Smooth muscle cell (in vitro differentiated cells): ENCODE measurements around the gene CNPY4. TPM values are rescaled to one million over a fixed set of nuclear protein-coding genes. Genes with fewer than 3 reads are reported as not detected.

ENCODE experiments used
- DNase-seq: peaks from one replicate; lab custom pipeline; 2025; ENCODE audit not compliant: unreplicated experiment; lab: John Stamatoyannopoulos, UW
- H2AFZ ChIP-seq: fragments of 200-600 bp; sonication (generic); 2 replicates; pipeline ENCODE4 v1.6.0; 2016; ENCODE audit warnings: antibody characterized with exemption, low read depth, mild to moderate bottlenecking
- H3F3A ChIP-seq: fragments of 200-600 bp; sonication (generic); 2 replicates; pipeline ENCODE4 v1.6.0; 2017; ENCODE audit warnings: antibody characterized with exemption, low read depth
- H3K27ac ChIP-seq: fragments of 200-600 bp; sonication (generic); 2 replicates; pipeline ENCODE4 v1.5.1; 2016; ENCODE audit warnings: low read depth, mild to moderate bottlenecking
- H3K27me3 ChIP-seq: fragments of 200-600 bp; sonication (generic); 2 replicates; pipeline ENCODE4 v1.6.1; 2016; ENCODE audit warnings: low read depth, mild to moderate bottlenecking
- H3K36me3 ChIP-seq: fragments of 200-600 bp; sonication (generic); 2 replicates; pipeline ENCODE4 v1.5.1; 2016; ENCODE audit warnings: low read depth
- H3K4me1 ChIP-seq: fragments of 200-600 bp; sonication (generic); 2 replicates; pipeline ENCODE4 v1.5.1; 2016; ENCODE audit warnings: low read depth
- H3K4me2 ChIP-seq: fragments of 200-600 bp; sonication (generic); 2 replicates; pipeline ENCODE4 v1.6.0; 2016; ENCODE audit warnings: mild to moderate bottlenecking
- H3K4me3 ChIP-seq: fragments of 200-600 bp; sonication (generic); 2 replicates; pipeline ENCODE4 v1.5.1; 2016; ENCODE audit warnings: mild to moderate bottlenecking
- H3K79me2 ChIP-seq: fragments of 200-600 bp; sonication (generic); 2 replicates; pipeline ENCODE4 v1.6.0; 2016; ENCODE audit warnings: low read depth, mild to moderate bottlenecking
- H3K9ac ChIP-seq: fragments of 200-600 bp; sonication (generic); 2 replicates; pipeline ENCODE4 v1.6.0; 2016; ENCODE audit warnings: low read depth
- H3K9me3 ChIP-seq: fragments of 200-600 bp; sonication (generic); replicated peaks from 2 replicates; pipeline ENCODE4 v1.5.1; 2016; ENCODE audit warnings: low read depth
- H4K20me1 ChIP-seq: fragments of 200-600 bp; sonication (generic); 2 replicates; pipeline ENCODE4 v1.6.0; 2016; ENCODE audit warnings: low read depth
- CTCF ChIP-seq: fragments of 200-600 bp; sonication (generic); IDR thresholded peaks from 2 replicates; pipeline ENCODE4 v1.5.1; 2017; ENCODE audit warnings: borderline replicate concordance, mild to moderate bottlenecking, antibody characterized with exemption; ENCODE audit not compliant: insufficient read depth, poor library complexity, severe bottlenecking
- WGBS: methylation state at CpG from one replicate; pipeline ENCODE4 v1.1.7; 2016; ENCODE audit warnings: low lambda C conversion rate; 5-methylcytosine and 5-hydroxymethylcytosine counted together
- polyA plus RNA-seq: library from polyadenylated mRNA; unstranded; fragments of >200 nt; fragmentation: Nextera tagmentation; extraction: Ambion mirVana; gene quantifications from 2 replicates; pipeline ENCODE4 v1.2.1, GENCODE V29; 2016
- total RNA-seq: library from RNA; depleted of rRNA; stranded (reverse); fragments of >200 nt; gene quantifications from 2 replicates; pipeline ENCODE4 v1.2.3, GENCODE V29; 2014

CNPY4 gene
- total and polyA plus RNA-seq, 2 experiments from 2014 or later, result 22.6 to 39.5 TPM

DNA sequence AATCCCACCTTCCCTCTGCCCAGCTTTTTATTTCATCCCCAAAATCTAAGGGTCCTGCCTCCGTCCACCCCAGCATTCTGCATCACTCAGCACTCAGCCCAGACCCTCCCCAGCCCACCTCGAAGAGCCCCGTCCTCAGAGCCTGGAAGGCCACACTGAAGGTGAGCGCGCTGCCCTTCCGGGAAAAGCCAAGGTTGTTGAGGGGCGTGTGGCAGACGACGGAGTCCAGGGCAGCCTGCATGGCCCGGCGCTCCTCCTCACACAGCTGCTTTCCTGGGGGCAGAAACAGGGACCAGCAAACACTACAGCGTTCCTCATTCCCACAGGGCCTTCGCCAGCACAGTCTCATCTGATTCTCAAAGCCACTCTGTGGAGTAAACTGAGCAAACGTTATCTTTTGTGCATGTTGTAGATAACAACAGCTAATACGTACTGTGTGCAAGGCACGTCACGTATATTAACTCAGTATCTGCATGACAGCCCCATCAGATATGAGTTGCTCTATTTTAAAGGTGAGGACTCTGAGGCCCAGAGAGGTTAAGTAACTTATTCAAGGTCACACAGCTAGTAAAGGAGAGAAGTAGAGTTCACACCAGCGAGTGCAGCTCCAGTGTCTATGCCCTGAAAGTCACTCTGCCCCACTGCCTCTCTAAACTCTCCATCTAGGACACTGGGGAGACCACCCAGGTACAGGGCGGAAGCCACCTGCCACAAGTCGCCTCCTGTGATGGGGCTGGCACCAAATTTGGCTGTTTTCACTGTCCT lies 36.3 kb downstream of the CNPY4 start:
- H3K79me2 ChIP-seq, result no peaks in the 10 kb centered on the region
- no peaks in the 10 kb centered on the region for H3K36me3 ChIP-seq
- H3F3A ChIP-seq, result peaks cover 10% of the 10 kb centered on the region
- no peak overlapping the region for H3K27ac ChIP-seq
- no peak overlapping the region for H3K4me3 ChIP-seq
- no peaks in the 10 kb centered on the region for H3K27me3 ChIP-seq
- DNase-seq, result no peak
- peaks cover 27% of the 10 kb centered on the region for H4K20me1 ChIP-seq
- no peaks in the 10 kb centered on the region for H3K9me3 ChIP-seq
- WGBS, result 89% methylated on average over 20 of the region's 20 CpGs
- no peak overlapping the region for H3K4me2 ChIP-seq
- no peak overlapping the region for H2AFZ ChIP-seq
- no peak for TF ChIP-seq CTCF
- no peak overlapping the region for H3K9ac ChIP-seq
- peaks cover 9% of the 10 kb centered on the region for H3K4me1 ChIP-seq

DNA sequence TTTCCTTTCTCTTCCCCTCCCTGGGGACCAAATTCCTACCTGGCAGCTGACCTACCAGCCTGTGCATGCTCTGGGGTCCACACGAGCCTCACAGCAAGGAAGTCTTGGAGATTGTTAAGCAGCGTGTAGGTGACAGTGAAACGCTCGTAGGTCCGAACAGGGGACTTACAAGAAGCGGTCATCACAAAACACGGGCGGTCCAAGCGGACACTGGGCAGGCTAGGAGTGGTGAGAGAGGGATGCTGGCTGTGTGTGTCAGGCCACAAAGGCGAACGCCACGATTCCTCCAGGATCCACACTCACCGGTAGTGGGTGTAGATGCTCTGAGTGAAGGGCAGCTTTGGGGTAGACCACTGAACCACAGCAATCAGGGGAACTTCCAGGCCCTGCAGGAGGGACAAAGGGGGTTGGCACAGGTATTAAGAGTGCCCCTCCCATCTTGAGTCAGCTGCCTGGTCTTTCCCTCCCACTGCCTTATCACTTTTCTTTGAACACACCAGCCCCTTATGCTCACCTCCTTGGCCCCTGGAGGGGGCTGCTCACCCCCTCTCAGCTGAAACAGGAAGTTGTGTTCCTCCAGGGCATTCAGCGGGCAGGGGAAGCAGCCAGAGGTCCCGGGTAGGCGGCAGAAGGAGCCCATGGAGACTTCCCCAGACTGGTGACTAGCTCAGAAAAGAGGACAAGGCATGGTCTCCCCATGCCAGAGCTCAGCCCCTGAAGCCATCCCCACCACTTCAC lies 37.1 kb downstream of the CNPY4 start:
- H3K27ac ChIP-seq, result no peak overlapping the region
- H3K4me3 ChIP-seq, result no peak overlapping the region
- no peak overlapping the region for H3K4me2 ChIP-seq
- H3K9ac ChIP-seq, result no peak overlapping the region
- WGBS, result 93% methylated on average over 16 of the region's 16 CpGs
- peaks cover 27% of the 10 kb centered on the region for H4K20me1 ChIP-seq
- H3K36me3 ChIP-seq, result no peaks in the 10 kb centered on the region
- no peak for TF ChIP-seq CTCF
- H2AFZ ChIP-seq, result no peak overlapping the region
- no peak for DNase-seq
- H3K27me3 ChIP-seq, result no peaks in the 10 kb centered on the region
- peaks cover 10% of the 10 kb centered on the region for H3F3A ChIP-seq
- H3K79me2 ChIP-seq, result no peaks in the 10 kb centered on the region
- peaks cover 9% of the 10 kb centered on the region for H3K4me1 ChIP-seq
- no peaks in the 10 kb centered on the region for H3K9me3 ChIP-seq

GRCh38 chr7:100157069-100157333 lies 37.6 kb downstream of the CNPY4 start:
- Histone ChIP-seq H3K36me3 (no peaks in the 10 kb centered on the region), H3K27me3 (no peaks in the 10 kb centered on the region), H2AFZ (no peak overlapping the region), H3K4me3 (peak overlapping the region; percentile 100), H3K9ac (no peak overlapping the region), H4K20me1 (peaks cover 27% of the 10 kb centered on the region), H3F3A (peaks cover 10% of the 10 kb centered on the region), H3K27ac (no peak overlapping the region), H3K4me2 (peak overlapping the region; percentile 99), H3K4me1 (peaks cover 9% of the 10 kb centered on the region), H3K9me3 (no peaks in the 10 kb centered on the region), H3K79me2 (no peaks in the 10 kb centered on the region)
- WGBS, result 90% methylated on average over 5 of the region's 5 CpGs
- TF ChIP-seq CTCF, result no peak
- DNase-seq, result no peak
